ENCODE measurements around the gene PPT1.
A peak's percentile ranks its signal among the peaks of the same experiment; 100 is the strongest.
"Not testable (repeated sequence)": the region's sequence is repeated elsewhere in the genome, so short reads cannot be mapped to it uniquely, and the experiment has no call there.

PPT1 gene

DNA sequence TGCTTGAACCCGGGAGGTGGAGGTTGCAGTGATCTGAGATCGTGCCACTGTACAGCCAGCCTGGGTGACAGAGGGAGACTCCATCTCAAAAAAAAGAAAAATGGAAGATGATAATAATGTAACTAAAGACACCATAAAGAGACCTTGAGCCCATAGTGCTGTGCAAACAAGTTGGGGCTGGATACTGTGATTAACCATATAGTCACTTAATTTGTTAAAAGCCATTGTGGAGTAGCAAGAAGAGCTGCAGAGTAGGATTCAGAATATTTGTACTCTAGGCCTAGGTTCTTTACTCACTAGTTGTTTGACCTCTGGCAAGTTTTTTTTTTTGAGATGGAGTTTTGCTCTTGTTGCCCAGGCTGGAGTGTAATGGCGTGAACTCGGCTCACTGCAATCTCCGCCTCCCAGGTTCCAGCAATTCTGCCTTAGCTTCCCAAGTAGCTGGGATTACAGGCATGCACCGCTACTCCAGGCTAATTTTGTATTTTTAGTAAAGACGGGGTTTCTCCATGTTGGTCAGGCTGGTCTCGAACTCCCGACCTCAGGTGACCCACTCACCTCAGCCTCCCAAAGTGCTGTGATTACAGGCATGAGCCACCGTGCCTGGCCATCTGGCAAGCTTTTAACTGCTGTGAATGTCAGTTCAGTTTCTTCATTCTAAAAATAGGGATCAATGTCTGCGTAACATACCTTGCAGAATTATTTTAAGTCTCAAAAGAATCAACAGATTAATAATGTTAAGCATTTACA lies 43.7 kb downstream of the PPT1 start:
- no peak for DNase-seq

DNA sequence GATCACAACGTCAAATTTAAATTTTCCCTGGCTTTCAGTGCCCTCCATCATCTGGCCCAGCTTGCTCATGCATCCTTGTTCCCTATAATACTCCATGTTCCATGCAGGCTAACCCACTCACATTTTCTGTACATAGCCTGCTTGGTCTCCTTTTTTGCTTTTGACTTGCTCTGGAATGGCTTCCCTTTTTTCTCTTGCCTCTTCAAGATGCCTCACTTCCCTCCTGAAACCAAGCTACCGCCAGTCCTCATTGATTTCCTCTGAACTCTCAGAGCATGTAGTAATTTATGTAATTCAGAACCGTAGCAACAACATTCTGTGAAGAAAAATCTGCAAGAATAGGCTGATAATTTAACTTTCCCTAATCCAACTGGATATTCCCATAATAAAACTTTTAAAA lies 46.2 kb downstream of the PPT1 start:
- no peak for DNase-seq

DNA sequence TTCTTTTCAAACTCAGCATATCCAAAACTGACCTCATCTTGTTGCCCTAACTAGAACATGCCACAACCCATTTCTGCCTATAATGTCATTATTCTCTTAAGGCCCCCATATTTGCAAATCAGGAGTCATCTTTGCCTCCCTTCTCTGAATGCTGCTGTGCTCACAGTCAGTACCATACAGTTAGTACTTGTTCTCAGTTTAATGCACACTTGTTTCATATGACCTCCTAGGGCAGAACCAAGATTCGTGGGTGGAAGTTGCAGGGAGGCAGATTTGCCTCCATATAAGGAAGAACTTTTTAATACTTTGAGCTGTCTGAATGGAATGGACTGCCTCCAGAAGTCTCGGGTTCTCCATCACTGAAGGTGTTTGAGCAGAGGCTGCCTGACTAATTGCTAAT lies 47.3 kb downstream of the PPT1 start:
- no peak for DNase-seq

DNA sequence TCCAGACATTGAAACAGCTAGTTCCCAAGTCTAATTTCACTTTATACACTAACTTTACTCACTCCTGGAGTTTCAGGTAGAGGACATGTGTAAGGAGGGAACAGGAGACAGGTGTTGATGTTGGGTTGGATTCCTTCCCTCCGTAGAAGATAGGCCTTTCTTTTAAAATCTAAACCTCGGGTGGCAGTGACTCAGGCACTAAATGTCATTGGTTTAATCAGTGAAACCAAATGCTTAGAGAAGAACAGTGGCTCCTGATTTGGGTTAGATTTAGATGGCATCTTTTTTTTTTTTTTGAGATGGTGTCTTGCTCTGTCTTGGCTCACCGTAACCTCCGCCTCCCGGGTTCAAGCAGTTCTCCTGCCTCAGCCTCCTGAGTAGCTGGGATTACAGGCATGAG lies 49.3 kb downstream of the PPT1 start:
- DNase-seq, result no peak

DNA sequence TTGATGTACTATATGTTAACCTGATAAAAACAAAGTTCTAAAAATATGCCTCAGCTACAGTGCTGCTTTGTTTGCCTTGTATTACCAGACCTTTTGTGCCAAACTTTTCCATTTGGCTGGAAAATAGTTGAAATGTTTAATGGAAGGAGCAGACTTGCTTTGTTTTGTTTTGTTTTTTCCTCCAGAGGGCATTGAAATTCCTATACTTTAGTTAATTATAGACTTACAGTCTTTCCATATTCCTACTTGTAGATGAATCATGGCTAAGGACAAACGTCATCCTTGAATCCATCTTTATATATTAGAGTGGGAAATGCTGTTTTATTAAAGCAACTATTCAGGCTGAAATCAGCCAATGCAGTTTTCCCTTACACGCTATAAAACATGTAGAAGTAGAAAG lies 49.8 kb downstream of the PPT1 start:
- DNase-seq, result no peak

DNA sequence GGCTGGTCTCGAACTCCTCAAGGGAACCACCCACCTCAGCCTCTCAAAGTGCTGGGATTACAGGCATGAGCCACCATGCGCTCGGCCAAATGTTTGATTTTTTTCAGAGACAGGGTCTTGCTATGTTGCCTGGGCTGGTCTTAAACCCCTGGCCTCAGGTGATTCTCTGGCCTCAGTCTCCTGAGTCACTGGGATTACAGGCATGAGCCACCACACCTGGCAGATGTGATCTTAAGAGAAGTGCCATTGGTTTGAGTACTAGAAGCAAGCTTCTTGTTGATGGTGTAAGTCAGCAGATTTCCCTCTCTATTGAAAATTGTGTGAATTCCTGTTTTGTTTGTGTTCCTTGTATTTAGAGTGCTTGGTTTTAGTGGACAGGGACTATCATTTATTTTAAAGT lies 51.3 kb downstream of the PPT1 start:
- DNase-seq, result no peak

DNA sequence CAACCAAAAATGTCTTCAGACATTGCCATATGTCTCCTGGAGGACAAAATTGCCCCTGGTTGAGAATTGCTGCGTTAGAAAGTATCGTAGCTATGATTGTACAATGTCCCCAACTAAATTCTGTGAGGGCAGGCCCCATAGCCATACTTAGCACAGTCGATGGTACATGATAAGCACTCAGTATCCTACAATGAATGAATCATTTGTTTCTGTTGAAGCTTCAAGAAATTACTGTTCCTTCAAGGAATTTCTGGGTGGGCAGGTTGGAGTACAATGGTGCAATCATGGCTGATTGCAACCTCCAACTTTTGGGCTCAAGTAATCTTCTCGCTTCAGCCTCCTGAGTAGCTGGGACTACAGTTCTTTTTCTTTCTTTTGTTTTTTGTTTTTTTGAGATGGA lies 51.9 kb downstream of the PPT1 start:
- DNase-seq, result no peak

DNA sequence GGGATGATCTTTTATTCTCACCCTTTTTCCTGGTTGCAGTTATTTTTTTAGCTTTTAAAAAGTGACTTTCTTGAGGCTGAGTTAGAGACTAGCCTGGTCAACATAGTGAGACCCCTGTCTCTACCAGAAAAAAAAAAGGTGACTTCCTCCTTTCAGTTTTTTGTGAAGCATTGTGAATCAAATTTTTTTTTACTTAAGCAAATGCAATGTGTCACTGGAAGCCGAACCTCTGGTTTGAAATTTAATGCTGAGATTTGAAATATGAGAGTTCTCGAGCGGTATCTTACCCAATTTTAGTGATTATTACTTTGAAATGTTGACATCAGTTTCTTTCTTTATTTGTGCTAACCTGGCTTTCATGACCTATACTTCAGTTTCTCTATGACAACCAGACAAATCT lies 52.9 kb downstream of the PPT1 start:
- no peak for DNase-seq

DNA sequence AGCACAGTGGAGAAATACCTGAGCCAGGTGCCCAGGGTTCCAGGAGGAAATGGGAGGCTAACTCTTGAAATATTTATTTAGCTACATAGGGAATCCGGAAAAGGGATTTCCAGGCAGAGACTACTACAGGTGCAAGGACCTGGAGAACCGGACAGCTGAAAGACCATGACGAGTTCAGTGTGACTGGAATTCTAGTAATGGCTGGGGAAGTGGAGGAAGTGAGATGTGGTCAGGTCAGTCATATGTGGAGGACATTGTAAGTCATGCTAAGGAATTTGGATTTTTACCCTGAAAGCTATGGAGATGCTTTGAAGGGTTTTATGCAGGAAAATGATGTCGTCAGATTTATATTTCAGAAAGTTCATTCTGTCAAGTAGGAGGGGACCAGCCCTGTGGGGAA lies 54.7 kb downstream of the PPT1 start:
- DNase-seq, result no peak

DNA sequence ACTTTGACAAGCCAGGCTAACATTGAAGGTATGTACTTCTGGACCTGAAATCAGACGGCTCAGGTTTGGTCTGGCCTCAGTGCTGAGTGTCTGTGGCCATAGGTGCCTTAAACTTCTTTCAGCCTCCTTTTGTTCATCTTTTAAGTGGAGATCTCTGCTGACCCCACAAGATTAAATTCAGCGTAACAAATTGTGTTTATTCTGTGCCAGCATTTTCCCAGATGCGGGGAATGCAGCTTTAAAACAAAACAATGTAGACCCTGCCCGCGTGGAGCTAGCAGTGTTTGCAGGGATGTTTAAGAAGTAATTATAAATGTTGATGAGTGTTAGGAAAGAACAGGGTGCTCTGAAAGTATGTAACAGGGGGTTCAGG lies 55.6 kb downstream of the PPT1 start:
- no peak for DNase-seq

DNA sequence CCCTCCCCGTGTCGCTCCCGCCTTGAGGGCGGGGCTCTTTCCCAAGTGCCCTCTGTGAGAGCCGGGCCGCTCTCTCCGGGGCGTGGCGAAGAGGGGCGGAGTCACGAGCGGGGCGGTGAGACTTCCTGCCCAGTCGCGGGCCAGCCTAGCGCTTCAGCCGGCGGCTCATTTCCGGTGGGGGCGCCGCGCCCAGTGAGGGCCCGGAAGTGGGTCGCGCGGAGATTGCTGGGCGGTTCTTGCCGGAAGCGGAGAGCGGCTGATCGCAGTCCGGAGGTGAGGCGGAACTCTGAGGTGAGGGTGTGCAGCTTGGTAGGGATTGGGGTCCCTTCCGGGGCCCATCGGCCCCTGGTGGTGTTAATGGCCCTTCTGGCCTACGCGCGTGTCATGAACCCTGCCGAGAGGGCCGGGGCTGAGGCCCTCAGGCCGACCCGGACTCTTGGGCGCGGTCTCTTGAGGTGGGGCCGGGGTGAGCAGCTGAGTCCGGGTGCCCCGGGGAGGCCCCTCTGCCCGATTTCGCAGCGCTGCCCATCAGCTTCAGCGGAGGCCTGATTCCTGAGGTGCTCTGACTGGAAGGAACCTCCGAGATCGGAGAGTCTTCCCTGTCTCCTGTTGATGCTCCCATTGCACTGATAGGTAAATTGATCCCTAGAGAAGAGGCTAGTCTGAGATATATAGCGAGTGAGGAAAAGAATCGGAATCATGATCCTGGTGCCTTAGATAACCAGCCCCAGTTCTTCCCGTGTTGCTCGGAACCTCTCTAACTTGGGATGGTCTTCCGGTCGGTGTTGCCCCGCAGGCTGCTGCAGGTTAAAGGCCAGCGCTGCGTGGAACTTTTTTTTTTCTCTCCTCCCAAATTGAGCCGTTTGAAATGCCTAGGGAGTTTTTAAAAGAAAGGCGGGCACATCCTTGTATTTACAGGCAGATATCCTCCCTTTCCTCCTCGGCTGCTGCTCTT lies 56.3 kb downstream of the PPT1 start, which contains the start of gene CAP1:
Gene CAP1, plus strand, starts transcription at position 219 of the 955 bp plus-strand sequence. CDS start 18,618 bp downstream, outside the sequence.
- peak; percentile 63 to 99 (median 97) for DNase-seq

DNA sequence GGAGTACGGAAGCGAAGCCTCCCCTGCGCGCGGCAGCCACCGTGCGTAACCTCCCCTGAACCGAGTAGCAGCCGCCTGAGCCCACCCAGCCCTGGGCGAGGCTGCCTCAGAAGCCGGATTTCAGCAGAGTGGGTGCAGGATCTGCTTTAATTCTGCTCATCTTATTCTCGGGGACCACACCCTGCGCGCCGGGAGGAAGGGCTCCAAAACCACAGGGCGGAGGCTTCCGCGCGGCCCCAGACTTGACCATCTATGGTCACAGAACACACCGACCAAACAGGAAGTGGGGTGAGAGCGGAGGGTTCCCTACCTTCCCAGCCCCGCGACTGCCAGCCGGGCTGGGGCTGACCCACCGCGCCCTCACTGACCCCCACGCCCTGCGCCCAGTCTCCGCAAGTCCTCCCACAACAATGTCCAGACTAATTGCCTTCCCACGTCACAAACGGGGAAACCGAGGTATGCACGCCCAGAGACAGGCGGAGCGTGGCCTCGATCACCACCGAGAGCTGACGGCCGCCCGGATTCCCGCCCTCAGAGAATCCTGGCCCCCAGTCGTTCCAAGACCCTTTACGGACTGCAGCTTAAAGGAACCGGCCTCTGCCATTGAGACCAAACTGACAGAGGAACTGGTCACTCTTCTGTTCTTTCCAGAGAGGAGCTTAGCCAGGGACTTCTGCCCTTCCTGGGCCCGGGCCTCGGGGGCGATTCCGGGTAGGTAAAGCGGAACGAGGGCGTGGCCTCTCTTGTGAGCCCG lies 57.1 kb downstream of the PPT1 start:
- peak in 12 of 14 donors; percentile 28 to 83 (median 70) for DNase-seq

DNA sequence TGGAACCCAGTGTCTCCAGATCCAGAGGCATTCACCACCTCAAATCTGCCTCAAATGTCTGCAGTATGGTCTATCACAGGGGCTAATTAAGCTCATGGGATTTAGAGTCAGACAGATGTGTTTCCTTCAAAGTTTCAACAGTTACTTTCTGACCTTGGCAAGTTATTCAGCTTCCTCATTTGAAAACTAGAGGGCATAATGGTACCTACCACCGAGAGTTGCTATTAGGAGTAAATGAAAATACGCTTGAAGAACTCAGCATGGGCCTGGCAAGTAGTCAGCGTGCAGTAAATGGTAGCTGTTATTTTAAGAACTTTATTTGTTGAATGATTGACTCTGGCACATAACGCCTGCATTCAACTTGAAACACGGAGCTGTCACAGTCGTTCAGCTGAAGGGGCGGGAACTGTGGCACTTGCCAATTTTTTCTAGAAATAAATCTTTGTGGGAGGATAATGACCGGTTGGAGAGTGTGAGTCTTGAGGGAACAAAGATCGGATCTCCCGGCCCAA lies 57.8 kb downstream of the PPT1 start:
- peak in 1 of 14 donors; percentile 63 for DNase-seq

DNA sequence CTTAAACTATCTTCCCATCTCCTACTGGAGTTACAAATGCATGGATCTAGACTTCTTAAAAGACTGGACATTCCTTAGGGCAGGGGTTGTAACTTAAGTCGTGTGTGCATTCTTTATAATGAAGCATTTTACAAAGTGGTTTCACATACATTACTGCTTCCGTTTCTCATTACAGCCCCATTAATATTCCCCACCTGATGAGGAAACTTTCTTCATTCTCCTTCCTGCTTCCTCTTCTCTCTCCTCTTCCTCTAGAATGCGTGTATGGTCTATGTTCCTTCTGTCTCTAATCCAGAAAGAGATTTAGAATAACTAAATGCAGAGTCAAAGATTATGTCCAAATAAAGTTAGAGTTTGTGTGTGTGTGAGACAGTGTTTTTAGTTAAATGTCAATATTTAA lies 58.4 kb downstream of the PPT1 start:
- no peak for DNase-seq

DNA sequence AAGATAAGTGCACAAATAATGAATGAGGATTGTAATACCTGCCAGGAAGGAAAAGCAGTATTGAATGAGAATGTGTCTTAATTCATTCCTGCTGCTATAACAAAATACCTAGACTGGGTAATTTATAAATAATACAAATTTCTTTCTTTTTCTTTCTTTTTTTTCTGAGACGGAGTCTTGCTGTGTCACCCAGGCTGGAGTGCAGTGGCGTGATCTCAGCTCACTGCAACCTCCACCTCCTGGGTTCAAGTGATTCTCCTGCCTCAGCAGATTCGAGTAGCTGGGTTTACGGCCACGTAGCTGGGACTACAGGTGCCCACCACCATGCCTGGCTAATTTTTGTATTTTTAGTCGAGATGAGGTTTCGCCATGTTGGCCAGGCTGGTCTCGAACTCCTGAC lies 59.8 kb downstream of the PPT1 start:
- not testable (repeated sequence) for DNase-seq

DNA sequence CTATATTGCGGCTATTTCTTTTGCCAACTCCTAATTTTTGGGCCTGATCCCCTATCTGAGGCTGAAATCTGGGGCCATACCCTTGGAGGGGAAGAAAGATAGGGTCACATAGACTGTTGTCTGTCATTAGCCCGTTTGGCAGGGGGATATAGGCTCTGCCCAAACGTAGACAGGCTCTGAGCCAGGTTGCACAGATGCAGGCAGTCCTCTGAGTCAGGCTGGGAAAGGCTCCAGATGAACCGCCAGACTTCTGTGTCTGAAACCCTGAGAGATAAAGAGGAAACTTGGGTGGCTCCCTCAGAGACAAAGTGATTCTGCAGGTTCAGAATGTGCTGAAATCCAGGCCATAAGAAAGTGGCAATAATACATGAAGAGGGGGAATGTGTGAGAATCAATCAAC lies 60.5 kb downstream of the PPT1 start:
- DNase-seq, result no peak

DNA sequence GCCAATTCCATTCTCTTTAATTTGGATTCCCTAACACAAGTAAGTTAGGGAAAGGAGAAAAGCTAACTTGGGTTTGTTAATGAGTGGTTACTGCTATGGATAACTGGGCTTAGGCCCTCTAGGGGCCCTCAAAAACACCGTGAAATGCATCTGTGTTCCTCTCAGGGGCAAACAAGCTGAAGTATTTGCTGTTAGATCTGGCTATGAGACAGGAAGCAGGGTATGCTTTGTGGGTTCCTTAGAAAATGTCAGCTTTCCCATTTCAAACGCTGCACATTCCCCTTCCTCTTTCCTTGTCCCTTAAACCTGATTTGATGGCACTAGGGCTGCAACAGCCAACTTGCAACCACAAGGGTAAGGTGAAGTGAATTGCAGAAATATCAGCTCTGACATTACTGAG lies 62.2 kb downstream of the PPT1 start:
- no peak for DNase-seq

DNA sequence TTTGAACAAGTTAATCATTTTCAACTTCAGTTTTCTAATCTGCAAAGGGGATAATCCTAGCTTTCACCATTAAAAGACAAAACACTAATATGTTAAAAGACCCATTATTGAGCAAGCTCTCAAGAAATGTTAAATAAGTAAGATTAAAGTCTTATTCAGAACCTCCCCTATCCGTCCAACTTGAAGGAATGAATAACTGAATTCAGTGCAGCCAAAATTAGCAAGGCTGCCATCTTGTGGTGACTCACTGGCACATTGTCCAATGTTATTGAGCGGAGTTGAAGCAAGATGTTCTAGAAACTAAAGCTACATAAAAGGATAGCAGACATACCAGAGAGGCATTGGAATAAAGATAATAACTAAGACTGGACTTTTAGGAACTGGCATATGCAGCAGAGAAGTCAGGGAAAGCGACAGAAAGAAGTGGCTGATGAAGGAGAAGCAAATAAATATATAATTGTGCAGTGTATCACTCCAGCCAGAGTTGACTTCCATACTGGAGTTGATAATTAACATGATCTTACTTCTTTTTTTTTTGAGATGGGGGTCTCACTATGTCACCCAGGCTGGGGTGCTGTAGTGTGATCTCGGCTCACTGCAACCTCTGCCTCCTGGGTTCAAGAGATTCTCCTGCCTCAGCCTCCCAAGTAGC lies 64.7 kb downstream of the PPT1 start:
- DNase-seq, result peak in 3 of 14 donors; percentile 5 to 26 (median 7)

DNA sequence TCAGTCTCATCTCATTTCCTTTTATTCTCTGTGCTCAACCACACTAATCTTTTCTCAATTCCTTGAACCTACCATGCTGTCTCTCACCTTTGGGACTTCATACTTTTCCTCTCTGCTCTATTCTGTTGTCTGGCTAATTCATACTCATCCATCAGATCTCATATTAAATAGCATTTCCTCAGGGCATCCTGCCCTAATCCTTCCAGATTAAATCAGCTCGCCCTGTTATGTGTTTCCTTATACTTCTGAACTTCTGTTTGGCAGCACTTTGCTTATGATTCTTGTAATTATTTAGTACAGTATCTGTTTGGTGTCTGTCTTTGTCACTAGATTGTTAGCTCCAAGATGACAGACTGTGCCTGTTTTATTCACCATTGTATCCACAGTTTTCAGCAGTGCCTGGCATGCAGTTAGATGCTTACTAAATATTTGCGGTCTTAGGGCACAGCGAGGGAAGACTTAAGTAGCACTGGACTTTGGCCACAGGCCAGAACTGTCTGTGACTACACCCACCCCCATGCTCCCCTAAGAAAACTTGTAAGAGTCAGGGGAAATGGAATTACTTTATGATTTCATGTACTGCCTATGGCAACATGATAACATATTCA lies 66.4 kb downstream of the PPT1 start:
- DNase-seq, result no peak

DNA sequence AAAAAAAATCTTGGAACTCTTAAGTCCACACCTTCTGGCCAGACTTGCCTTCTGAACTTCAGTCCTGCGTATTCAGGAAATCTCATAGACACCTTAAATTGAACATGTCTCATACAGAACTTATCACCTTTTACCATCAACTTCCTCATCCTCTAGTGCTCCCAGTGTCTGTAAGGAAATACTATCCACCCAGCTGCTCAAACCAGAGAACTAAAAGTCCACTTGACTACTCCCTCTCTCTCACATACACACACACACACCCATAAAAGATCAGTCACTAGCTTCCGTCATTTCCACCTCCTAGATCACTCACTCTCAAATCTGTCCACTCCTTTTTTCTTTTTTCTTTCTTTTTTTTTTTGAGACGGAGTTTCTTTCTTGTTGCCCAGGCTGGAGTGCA lies 67.4 kb downstream of the PPT1 start:
- no peak for DNase-seq

DNA sequence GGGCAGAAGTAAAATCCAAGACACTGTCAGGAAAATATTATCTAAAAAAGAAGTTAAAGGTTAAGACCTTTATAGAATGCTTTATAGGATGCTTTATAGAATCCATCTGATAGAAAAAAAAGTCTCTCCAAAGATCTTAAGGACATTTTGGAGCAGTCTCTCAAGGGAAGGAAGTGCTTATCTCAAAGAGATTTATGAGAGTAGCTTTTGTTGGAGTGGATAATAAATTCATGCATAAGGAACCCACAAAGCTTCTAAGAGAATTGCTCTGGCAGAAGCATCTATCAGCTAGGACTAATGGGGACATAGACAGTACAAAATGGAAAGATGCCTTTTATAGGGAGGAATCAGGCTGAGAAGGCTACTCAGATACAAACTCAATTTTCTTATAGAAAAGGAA lies 69.4 kb downstream of the PPT1 start:
- no peak for DNase-seq

DNA sequence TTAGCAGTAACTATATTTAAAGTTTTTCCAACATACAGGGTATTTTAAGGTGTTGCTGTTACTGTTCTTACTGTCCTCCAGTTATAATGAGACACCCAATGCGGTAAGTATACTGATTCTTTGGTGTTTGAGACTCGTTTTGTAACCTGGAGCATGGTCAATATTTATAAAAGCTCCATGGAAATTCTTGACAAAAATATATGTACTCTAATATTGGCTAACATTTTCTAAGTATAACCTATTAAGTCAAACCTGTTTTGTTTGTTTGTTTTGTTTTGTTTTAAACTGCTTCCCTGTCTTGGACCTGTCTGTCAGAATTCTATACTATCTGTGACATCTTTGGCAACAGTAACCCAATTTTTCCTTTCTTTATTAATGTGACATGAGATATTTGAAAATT lies 72.4 kb downstream of the PPT1 start:
- no peak for DNase-seq
